Measurements from ENCODE around the gene DQX1. TPM values are rescaled to one million over a fixed set of nuclear protein-coding genes. Genes with fewer than 3 reads are reported as not detected.

DQX1 gene
- total and polyA plus RNA-seq, 9 of the 15 experiments (the other 6 are each of a cell fraction or from before 2014, with no cell fraction given) = 0.04 to 0.38 (median 0.18) TPM; not detected in 1

DNA sequence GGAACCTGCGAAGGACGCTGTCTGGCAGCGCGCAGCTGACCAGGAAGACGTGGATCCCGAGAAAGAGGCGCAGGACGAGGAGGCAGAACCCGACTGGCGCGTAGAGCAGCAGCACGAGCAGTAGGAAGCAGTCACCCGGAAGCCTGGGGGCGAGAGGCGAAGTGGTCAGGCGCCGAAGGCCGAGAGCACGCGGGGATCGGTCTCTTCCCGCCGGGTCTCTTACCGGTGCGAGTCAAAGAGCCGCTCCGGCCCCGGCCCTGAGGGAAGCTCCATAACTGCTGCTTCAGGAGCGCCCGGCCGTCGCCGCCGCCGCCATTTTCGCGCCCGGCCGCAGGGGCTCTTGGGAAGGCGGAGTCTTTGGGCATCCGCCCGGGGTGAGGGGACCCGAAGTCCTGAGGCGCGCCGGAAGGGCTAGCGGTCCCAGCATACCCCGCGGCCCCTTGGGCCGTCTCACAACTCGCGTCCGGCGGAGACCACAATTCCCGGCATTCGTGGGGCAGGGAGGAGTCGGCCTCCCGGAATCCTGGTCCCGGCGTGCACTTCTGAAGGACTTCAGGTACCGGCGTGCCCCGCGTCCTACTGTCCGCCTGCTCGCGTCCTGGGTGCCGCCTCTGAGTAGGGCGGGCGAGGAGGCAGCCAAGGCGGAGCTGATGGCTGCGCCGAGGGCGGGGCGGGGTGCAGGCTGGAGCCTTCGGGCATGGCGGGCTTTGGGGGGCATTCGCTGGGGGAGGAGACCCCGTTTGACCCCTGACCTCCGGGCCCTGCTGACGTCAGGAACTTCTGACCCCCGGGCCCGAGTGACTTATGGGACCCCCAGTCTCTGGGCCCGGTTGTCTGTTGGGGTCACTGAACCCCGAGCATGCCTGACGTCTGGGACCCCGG, 3.6 kb upstream of the DQX1 start, which contains the start of the genes AUP1 and HTRA2 (continued):
- TF ChIP-seq, protein P1, sequence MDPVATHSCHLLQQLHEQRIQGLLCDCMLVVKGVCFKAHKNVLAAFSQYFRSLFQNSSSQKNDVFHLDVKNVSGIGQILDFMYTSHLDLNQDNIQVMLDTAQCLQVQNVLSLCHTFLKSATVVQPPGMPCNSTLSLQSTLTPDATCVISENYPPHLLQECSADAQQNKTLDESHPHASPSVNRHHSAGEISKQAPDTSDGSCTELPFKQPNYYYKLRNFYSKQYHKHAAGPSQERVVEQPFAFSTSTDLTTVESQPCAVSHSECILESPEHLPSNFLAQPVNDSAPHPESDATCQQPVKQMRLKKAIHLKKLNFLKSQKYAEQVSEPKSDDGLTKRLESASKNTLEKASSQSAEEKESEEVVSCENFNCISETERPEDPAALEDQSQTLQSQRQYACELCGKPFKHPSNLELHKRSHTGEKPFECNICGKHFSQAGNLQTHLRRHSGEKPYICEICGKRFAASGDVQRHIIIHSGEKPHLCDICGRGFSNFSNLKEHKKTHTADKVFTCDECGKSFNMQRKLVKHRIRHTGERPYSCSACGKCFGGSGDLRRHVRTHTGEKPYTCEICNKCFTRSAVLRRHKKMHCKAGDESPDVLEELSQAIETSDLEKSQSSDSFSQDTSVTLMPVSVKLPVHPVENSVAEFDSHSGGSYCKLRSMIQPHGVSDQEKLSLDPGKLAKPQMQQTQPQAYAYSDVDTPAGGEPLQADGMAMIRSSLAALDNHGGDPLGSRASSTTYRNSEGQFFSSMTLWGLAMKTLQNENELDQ (CRISPR knock-in tag; IDR thresholded peaks at IDR 0.05; ENCODE audit: borderline replicate concordance) = no peak
- TF ChIP-seq BCOR (IDR thresholded peaks at IDR 0.05) = no peak
- TF ChIP-seq ZNF431 (CRISPR knock-in tag; IDR thresholded peaks at IDR 0.05) = no peak
- TF ChIP-seq MBD1 (CRISPR knock-in tag; IDR thresholded peaks at IDR 0.05) = no peak
- TF ChIP-seq HMG20A (CRISPR knock-in tag; conservative IDR thresholded peaks at IDR 0.05) = no peak

Data from K562 (cell line).